ENCODE results near the gene DCAF16.
"Not testable (repeated sequence)": the region's sequence is repeated elsewhere in the genome, so short reads cannot be mapped to it uniquely, and the experiment has no call there.

DCAF16 gene

GRCh38 chr4:17810260-17811077 is at the start of gene DCAF16, which contains the start of gene NCAPG:
DCAF16 (minus strand) TSS chr4:17810757; CDS start chr4:17804141, 6,616 bp downstream.
NCAPG (plus strand) TSS chr4:17810979; CDS start chr4:17811078, 99 bp downstream.
- peak; percentile 93 for DNase-seq (ENCODE audit: low read depth)

- no peak for DNase-seq (ENCODE audit: low read depth)
Observed at GRCh38 chr4:17859793-17860406, 49.3 kb upstream of the DCAF16 start.

- DNase-seq (ENCODE audit: low read depth), result no peak
Observed at GRCh38 chr4:17854036-17854435, 43.5 kb upstream of the DCAF16 start.

GRCh38 chr4:17851959-17852358 is 41.4 kb upstream of the DCAF16 start:
- DNase-seq (ENCODE audit: low read depth), result no peak

GRCh38 chr4:17850295-17850694 is 39.7 kb upstream of the DCAF16 start:
- not testable (repeated sequence) for DNase-seq (ENCODE audit: low read depth)

- DNase-seq (ENCODE audit: low read depth), result peak; percentile 14
Observed at GRCh38 chr4:17846266-17846665, 35.7 kb upstream of the DCAF16 start.

- DNase-seq (ENCODE audit: low read depth), result no peak
Observed at GRCh38 chr4:17823871-17824669, 13.5 kb upstream of the DCAF16 start.

- peak; percentile 57 for DNase-seq (ENCODE audit: low read depth)
Observed at GRCh38 chr4:17817027-17817426, 6.5 kb upstream of the DCAF16 start.

GRCh38 chr4:17816142-17816541 is 5.6 kb upstream of the DCAF16 start:
- no peak for DNase-seq (ENCODE audit: low read depth)

- no peak for DNase-seq (ENCODE audit: low read depth)
Observed at GRCh38 chr4:17814140-17814539, 3.6 kb upstream of the DCAF16 start.

GRCh38 chr4:17812801-17813200 is 2.2 kb upstream of the DCAF16 start:
- no peak for DNase-seq (ENCODE audit: low read depth)

- no peak for DNase-seq (ENCODE audit: low read depth)
Observed at GRCh38 chr4:17812125-17812524, 1.6 kb upstream of the DCAF16 start.

GRCh38 chr4:17811078-17811603 is 584 bp upstream of the DCAF16 start:
- DNase-seq (ENCODE audit: low read depth), result no peak

- no peak for DNase-seq (ENCODE audit: low read depth)
Observed at GRCh38 chr4:17809667-17810066, 890 bp downstream of the DCAF16 start.

GRCh38 chr4:17807446-17807845 is 3.1 kb downstream of the DCAF16 start:
- no peak for DNase-seq (ENCODE audit: low read depth)

GRCh38 chr4:17805580-17806155 is 4.9 kb downstream of the DCAF16 start:
- no peak for DNase-seq (ENCODE audit: low read depth)

GRCh38 chr4:17797808-17798207 is 12.7 kb downstream of the DCAF16 start:
- DNase-seq (ENCODE audit: low read depth), result no peak

- DNase-seq (ENCODE audit: low read depth), result no peak
Observed at GRCh38 chr4:17794730-17795129, 15.8 kb downstream of the DCAF16 start.

GRCh38 chr4:17788956-17789355 is 21.6 kb downstream of the DCAF16 start:
- DNase-seq (ENCODE audit: low read depth), result peak; percentile 44

GRCh38 chr4:17787315-17787714 is 23.2 kb downstream of the DCAF16 start:
- peak; percentile 44 for DNase-seq (ENCODE audit: low read depth)

GRCh38 chr4:17786567-17786966 is 24.0 kb downstream of the DCAF16 start:
- DNase-seq (ENCODE audit: low read depth), result no peak

- no peak for DNase-seq (ENCODE audit: low read depth)
Observed at GRCh38 chr4:17785858-17786257, 24.7 kb downstream of the DCAF16 start.
